HG02981 (cell line): ENCODE results near the gene SUZ12.
"Not testable (repeated sequence)": the region's sequence is repeated elsewhere in the genome, so short reads cannot be mapped to it uniquely, and the experiment has no call there.

ENCODE experiments used
- ATAC-seq: cut with Tn5 transposase; IDR thresholded peaks from one replicate; pipeline ENCODE4 v1.9.1; 2021; ENCODE audit warnings: mild to moderate bottlenecking, moderate library complexity; ENCODE audit not compliant: unreplicated experiment

The SUZ12 gene

DNA sequence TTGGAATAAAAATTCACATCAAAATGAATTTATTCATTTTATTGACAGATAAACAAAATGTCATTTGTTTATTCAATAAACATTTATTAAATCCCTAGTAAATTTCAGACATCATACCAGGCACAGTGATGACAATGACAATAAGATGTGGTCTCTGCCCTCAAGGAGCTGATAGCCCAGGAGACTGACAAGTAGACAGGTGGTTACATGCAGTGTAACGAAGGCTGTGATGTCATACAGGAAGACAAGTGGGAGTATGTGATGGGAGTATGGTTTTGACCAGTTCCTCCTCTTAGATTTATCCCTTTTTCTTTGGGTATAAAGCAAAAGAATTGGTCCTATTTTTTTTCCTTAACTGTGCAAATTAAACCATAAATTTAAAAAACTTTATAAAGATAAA lies 97.0 kb downstream of the SUZ12 start:
- not testable (repeated sequence) for ATAC-seq

DNA sequence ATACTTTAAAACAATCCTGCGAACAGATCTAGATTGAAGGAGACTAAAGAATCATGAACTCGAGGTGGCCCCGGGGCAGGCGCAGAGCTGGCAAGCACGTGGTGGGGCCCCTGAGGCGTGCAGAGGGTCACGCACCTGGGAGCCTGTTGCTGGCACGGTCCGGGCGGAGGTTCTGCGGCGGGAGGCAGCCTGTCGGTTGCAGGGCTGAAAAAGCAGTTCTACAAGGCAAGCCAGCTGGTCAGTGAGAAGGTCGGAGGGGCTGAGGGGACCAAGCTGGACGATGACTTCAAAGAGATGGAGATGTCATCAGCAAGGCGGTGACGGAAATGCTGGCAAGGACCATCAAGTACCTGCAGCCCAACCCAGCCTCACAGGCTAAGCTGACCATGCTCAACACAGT lies 103.4 kb downstream of the SUZ12 start:
- ATAC-seq: not testable (repeated sequence)

GRCh38 chr17:32041306-32041875 lies 104.6 kb downstream of the SUZ12 start:
- ATAC-seq: not testable (repeated sequence)

DNA sequence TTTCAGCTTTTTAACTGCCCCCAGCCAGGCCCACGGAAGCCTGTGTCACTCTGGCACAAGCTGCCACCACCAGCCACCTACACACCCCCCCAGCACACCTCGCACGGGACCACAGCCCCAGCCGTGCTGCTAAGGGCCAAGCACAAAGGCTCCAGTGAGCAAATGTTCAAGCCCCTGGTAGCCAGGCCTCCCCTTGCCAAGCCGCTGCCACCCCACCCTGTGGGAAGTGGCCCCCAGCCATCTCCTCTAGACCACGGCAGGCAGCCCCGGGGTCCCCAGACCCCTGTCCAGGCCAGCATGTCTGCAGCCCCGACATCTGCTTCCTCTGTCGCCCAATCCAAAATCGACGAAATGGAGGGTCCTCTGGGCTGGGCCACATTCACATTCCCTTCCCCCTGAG lies 105.5 kb downstream of the SUZ12 start:
- not testable (repeated sequence) for ATAC-seq

DNA sequence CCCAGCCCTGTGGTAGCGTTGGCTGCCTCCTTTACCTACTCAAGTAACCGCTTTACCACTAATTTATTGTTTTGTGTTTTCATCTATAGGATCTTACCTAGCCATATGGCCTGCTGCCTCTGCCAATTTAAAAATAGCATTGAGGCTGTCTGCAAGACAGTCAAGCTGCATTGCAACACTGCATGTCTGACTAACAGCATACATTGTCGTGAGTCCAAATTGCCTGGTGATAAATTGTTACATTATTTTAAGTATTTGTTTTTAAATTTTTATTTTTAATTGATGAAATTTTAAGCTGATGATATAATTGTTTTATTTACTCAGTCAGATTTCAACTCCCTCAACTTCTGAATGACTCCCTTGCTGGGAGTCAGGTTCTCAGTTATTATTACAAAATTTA lies 108.8 kb downstream of the SUZ12 start:
- not testable (repeated sequence) for ATAC-seq

DNA sequence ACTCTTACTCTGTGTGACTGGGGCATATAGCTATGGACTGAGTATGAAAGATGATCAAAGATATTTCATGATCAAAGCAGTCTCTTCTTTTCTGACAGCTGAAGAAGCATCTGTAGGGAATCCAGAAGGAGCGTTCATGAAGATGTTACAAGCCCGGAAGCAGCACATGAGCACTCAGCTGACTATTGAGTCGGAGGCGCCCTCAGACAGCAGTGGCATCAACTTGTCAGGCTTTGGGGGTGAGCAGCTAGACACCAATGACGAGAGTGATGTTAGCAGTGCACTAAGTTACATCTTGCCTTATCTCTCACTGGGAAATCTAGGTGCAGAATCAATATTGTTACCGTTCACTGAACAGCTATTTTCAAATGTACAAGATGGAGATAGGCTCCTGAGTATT lies 110.9 kb downstream of the SUZ12 start:
- ATAC-seq: not testable (repeated sequence)
